ENCODE measurements around the gene UBQLNL. TPM values are rescaled to one million over a fixed set of nuclear protein-coding genes. Genes with fewer than 3 reads are reported as not detected.

The UBQLNL gene
- total RNA-seq, 1 donor: 0.36 TPM

DNA sequence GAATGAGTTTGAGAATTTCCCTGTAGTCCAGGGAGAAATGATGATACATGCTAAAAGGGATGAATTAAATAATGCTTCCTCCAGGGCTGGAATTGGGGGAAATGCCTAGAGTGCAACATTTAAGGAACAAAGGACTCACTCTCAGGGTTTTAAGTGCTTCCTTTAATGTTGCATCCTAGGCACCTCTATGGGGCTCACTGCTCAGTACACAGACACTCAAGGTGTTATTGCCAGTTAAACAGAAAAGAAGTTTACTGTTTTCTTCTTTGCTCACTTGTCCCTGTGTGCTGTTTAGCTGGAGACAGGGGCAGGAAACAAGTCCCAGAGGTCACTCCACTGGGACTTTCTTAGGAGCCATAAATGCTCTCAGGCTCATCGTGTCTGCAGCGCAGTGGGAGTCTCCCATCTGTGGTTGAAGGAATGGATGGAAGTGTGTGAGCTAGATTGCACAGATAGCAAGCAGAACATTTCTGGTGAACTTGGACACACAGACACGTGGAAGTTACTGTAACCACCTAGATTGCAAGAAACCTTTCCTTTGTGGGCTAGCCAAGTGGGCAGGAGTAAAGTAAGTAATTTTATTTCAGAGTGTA lies 40.2 kb upstream of the UBQLNL start:
- Histone ChIP-seq H3K79me2 (ENCODE audit: insufficient read depth, low read length) (no peaks in the 10 kb centered on the region), H3K9me3 (ENCODE audit: low read depth, low read length) (no peaks in the 10 kb centered on the region), H3K4me2 (ENCODE audit: insufficient read depth, low read length) (no peak overlapping the region), H3K36me3 (ENCODE audit: insufficient read depth, low read length) (no peaks in the 10 kb centered on the region), H3K4me3 (ENCODE audit: insufficient read depth, low read length) (no peak overlapping the region), H3K27me3 (ENCODE audit: insufficient read depth, low read length) (peaks cover 4% of the 10 kb centered on the region), H3K27ac (ENCODE audit: low read depth, low read length) (no peak overlapping the region), H4K20me1 (ENCODE audit: insufficient read depth, low read length) (no peaks in the 10 kb centered on the region), H3K4me1 (ENCODE audit: insufficient read depth, low read length) (no peaks in the 10 kb centered on the region), H2AFZ (ENCODE audit: low read length) (no peak overlapping the region)
- TF ChIP-seq, protein P1, sequence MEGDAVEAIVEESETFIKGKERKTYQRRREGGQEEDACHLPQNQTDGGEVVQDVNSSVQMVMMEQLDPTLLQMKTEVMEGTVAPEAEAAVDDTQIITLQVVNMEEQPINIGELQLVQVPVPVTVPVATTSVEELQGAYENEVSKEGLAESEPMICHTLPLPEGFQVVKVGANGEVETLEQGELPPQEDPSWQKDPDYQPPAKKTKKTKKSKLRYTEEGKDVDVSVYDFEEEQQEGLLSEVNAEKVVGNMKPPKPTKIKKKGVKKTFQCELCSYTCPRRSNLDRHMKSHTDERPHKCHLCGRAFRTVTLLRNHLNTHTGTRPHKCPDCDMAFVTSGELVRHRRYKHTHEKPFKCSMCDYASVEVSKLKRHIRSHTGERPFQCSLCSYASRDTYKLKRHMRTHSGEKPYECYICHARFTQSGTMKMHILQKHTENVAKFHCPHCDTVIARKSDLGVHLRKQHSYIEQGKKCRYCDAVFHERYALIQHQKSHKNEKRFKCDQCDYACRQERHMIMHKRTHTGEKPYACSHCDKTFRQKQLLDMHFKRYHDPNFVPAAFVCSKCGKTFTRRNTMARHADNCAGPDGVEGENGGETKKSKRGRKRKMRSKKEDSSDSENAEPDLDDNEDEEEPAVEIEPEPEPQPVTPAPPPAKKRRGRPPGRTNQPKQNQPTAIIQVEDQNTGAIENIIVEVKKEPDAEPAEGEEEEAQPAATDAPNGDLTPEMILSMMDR (IDR thresholded peaks at IDR 0.05; ENCODE audit: extremely low read depth, low read depth, low read length): no peak
- no peak for DNase-seq (ENCODE audit: insufficient read length, low spot score, missing footprints)

DNA sequence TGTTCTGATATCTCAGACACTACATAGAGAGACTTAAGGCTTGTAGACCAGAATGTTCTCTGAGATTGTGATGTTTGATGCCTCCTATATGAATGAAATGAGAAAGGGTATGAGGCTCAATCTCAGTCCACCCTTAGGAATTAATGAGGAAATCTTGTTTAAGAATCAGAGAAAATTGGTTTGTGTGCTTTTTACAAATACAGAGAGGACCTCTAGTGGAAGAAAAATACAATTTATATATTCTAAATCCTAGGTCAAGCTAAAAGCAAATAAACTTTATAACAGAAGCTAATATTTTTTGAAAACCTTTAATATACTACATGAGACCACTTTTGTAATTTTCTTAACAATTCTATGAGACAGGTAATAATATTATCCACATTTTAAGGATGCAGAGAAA lies 36.8 kb upstream of the UBQLNL start:
- Histone ChIP-seq H2AFZ (ENCODE audit: low read length) (no peak overlapping the region), H3K9me3 (ENCODE audit: low read depth, low read length) (no peaks in the 10 kb centered on the region), H3K4me1 (ENCODE audit: insufficient read depth, low read length) (peaks cover 10% of the 10 kb centered on the region), H3K4me3 (ENCODE audit: insufficient read depth, low read length) (no peak overlapping the region), H3K27me3 (ENCODE audit: insufficient read depth, low read length) (peaks cover 4% of the 10 kb centered on the region), H3K79me2 (ENCODE audit: insufficient read depth, low read length) (no peaks in the 10 kb centered on the region), H3K27ac (ENCODE audit: low read depth, low read length) (no peak overlapping the region), H4K20me1 (ENCODE audit: insufficient read depth, low read length) (no peaks in the 10 kb centered on the region), H3K4me2 (ENCODE audit: insufficient read depth, low read length) (no peak overlapping the region), H3K36me3 (ENCODE audit: insufficient read depth, low read length) (no peaks in the 10 kb centered on the region)
- TF ChIP-seq, protein P1 (IDR thresholded peaks at IDR 0.05; ENCODE audit: extremely low read depth, low read depth, low read length): peak; percentile 39
- DNase-seq (ENCODE audit: insufficient read length, low spot score, missing footprints): no peak

- Histone ChIP-seq H3K4me2 (ENCODE audit: insufficient read depth, low read length) (peak overlapping the region; percentile 59), H3K4me1 (ENCODE audit: insufficient read depth, low read length) (peaks cover 10% of the 10 kb centered on the region)
- TF ChIP-seq, protein P1 (IDR thresholded peaks at IDR 0.05; ENCODE audit: extremely low read depth, low read depth, low read length): no peak
These were observed 34.1 kb upstream of the UBQLNL start for GRCh38 chr11:5550440-5551095.

DNA sequence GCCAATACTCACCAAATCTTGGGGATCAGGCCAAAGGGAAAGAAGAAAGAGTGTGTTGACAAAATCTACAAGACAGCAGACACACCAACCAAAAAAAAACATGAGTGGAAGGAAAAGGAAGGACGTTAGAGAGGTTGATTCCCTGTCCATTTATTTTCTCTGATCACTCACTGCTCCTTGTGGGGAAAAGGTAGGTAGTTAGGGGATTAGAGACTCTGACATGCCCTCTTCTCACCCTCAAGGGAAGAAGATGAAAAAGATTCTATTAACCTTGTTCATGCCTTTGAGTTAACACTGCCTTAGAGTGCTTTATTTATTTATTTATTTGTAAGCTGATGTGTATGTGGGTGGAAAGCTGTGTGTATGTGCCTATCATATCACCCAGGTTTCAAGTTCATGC lies 31.9 kb upstream of the UBQLNL start, which contains the start of gene OR52H1:
Gene OR52H1, minus strand, starts transcription at position 101 of the 400 bp plus-strand sequence. CDS start 3,035 bp downstream, outside the sequence.
- H3K27ac ChIP-seq (ENCODE audit: low read depth, low read length): no peak within 1 kb of the TSS
- H3K4me2 ChIP-seq (ENCODE audit: insufficient read depth, low read length): no peak within 1 kb of the TSS
- H3K27me3 ChIP-seq (ENCODE audit: insufficient read depth, low read length): no peaks in the 10 kb centered on the region
- no peaks in the 10 kb centered on the region for H3K9me3 ChIP-seq (ENCODE audit: low read depth, low read length)
- no peak within 1 kb of the TSS for H3K4me3 ChIP-seq (ENCODE audit: insufficient read depth, low read length)
- DNase-seq (ENCODE audit: insufficient read length, low spot score, missing footprints): no peak
- TF ChIP-seq, protein P1 (IDR thresholded peaks at IDR 0.05; ENCODE audit: extremely low read depth, low read depth, low read length): no peak
- no peaks in the 10 kb centered on the region for H3K79me2 ChIP-seq (ENCODE audit: insufficient read depth, low read length)
- H4K20me1 ChIP-seq (ENCODE audit: insufficient read depth, low read length): no peaks in the 10 kb centered on the region
- H3K36me3 ChIP-seq (ENCODE audit: insufficient read depth, low read length): no peaks in the 10 kb centered on the region
- H2AFZ ChIP-seq (ENCODE audit: low read length): no peak within 1 kb of the TSS
- peaks cover 10% of the 10 kb centered on the region for H3K4me1 ChIP-seq (ENCODE audit: insufficient read depth, low read length)

More at GRCh38 chr11:5550440-5551095, 34.1 kb upstream of the UBQLNL start:
- DNase-seq (ENCODE audit: insufficient read length, low spot score, missing footprints): peak; percentile 71
- Histone ChIP-seq H3K4me3 (ENCODE audit: insufficient read depth, low read length) (no peak overlapping the region), H2AFZ (ENCODE audit: low read length) (no peak overlapping the region), H3K79me2 (ENCODE audit: insufficient read depth, low read length) (no peaks in the 10 kb centered on the region), H4K20me1 (ENCODE audit: insufficient read depth, low read length) (no peaks in the 10 kb centered on the region), H3K27ac (ENCODE audit: low read depth, low read length) (peak overlapping the region; percentile 65), H3K36me3 (ENCODE audit: insufficient read depth, low read length) (no peaks in the 10 kb centered on the region), H3K9me3 (ENCODE audit: low read depth, low read length) (no peaks in the 10 kb centered on the region), H3K27me3 (ENCODE audit: insufficient read depth, low read length) (no peaks in the 10 kb centered on the region)

All from osteoblast (primary cell).